Astrocyte (in vitro differentiated cells and primary cell): ENCODE measurements around the gene CAPN6. TPM values are rescaled to one million over a fixed set of nuclear protein-coding genes. Genes with fewer than 3 reads are reported as not detected.
A peak's percentile ranks its signal among the peaks of the same experiment; 100 is the strongest.

Source experiments
- DNase-seq: peaks from one replicate; pipeline ENCODE4 v3.0.0-alpha.2; 2010; ENCODE audit warnings: low read depth
- FAIRE-seq: peaks from 2 replicates; lab custom pipeline; 2011; peaks lifted over from hg19 to GRCh38; lab: Jason Lieb, UNC
- H2AFZ ChIP-seq: 2 replicates; pipeline ENCODE4 v1.6.0; 2012; ENCODE audit warnings: low read depth, low read length, inconsistent platforms
- H3K27ac ChIP-seq: 2 replicates; pipeline ENCODE4 v1.5.1; 2011; ENCODE audit warnings: low read depth, low read length, inconsistent platforms
- H3K27me3 ChIP-seq: 2 replicates; pipeline ENCODE4 v1.6.0; 2011; ENCODE audit warnings: low read length, inconsistent platforms; ENCODE audit not compliant: insufficient read depth
- H3K36me3 ChIP-seq: 2 replicates; pipeline ENCODE4 v1.5.1; 2011; ENCODE audit warnings: low read length, inconsistent platforms; ENCODE audit not compliant: insufficient read depth
- H3K4me1 ChIP-seq: 2 replicates; pipeline ENCODE4 v1.5.1; 2011; ENCODE audit warnings: low read length, inconsistent platforms; ENCODE audit not compliant: insufficient read depth
- H3K4me2 ChIP-seq: 2 replicates; pipeline ENCODE4 v1.6.0; 2012; ENCODE audit warnings: low read length, inconsistent platforms
- H3K4me3 ChIP-seq: 2 replicates; pipeline ENCODE4 v1.5.1; 2011; ENCODE audit warnings: low read depth, mild to moderate bottlenecking, low read length, inconsistent platforms; ENCODE audit not compliant: insufficient read depth
- H3K79me2 ChIP-seq: 2 replicates; pipeline ENCODE4 v1.6.0; 2012; ENCODE audit warnings: mild to moderate bottlenecking, low read length, inconsistent platforms; ENCODE audit not compliant: insufficient read depth
- H3K9ac ChIP-seq: 2 replicates; pipeline ENCODE4 v1.6.0; 2012; ENCODE audit warnings: mild to moderate bottlenecking, low read length, inconsistent platforms
- H3K9me3 ChIP-seq: 2 replicates; pipeline ENCODE4 v1.5.1; 2012; ENCODE audit warnings: low read depth, mild to moderate bottlenecking, low read length, inconsistent platforms; ENCODE audit not compliant: insufficient read depth
- H4K20me1 ChIP-seq: 2 replicates; pipeline ENCODE4 v1.6.0; 2012; ENCODE audit warnings: low read length, inconsistent platforms; ENCODE audit not compliant: insufficient read depth
- H3K27ac Mint-ChIP-seq: one replicate; pipeline ENCODE4 v1.8.0; 2021; ENCODE audit warnings: mild to moderate bottlenecking, mixed read lengths; ENCODE audit not compliant: unreplicated experiment
- H3K27me3 Mint-ChIP-seq: one replicate; pipeline ENCODE4 v1.8.0; 2021; ENCODE audit warnings: low read depth, mixed read lengths; ENCODE audit not compliant: unreplicated experiment
- H3K36me3 Mint-ChIP-seq: one replicate; pipeline ENCODE4 v1.8.0; 2021; ENCODE audit warnings: low read depth, mixed read lengths; ENCODE audit not compliant: unreplicated experiment
- H3K4me1 Mint-ChIP-seq: one replicate; pipeline ENCODE4 v1.8.0; 2021; ENCODE audit warnings: low read depth, mixed read lengths; ENCODE audit not compliant: unreplicated experiment
- H3K4me3 Mint-ChIP-seq: one replicate; pipeline ENCODE4 v1.8.0; 2021; ENCODE audit warnings: mild to moderate bottlenecking, moderate library complexity, mixed read lengths; ENCODE audit not compliant: unreplicated experiment
- H3K9me3 Mint-ChIP-seq: one replicate; pipeline ENCODE4 v1.8.0; 2021; ENCODE audit warnings: mild to moderate bottlenecking, mixed read lengths; ENCODE audit not compliant: unreplicated experiment
- EZH2 ChIP-seq: IDR thresholded peaks from 2 replicates; pipeline ENCODE4 v1.6.1; 2012; ENCODE audit warnings: mild to moderate bottlenecking, low read length, inconsistent platforms; ENCODE audit not compliant: insufficient read depth
- total RNA-seq: library from RNA; stranded (reverse); gene quantifications from 2 replicates; pipeline ENCODE4 v1.2.1, GENCODE V29; 2021
- TF ChIP-seq, protein P1 (sequence below): IDR thresholded peaks from 2 replicates; pipeline ENCODE4 v1.5.1; 2011; ENCODE audit warnings: low read depth, mild to moderate bottlenecking, inconsistent platforms, low read length, moderate library complexity; ENCODE audit not compliant: insufficient read depth

CAPN6 gene
- total RNA-seq, 1 donor from 2014 or later, result 9.4 TPM

DNA sequence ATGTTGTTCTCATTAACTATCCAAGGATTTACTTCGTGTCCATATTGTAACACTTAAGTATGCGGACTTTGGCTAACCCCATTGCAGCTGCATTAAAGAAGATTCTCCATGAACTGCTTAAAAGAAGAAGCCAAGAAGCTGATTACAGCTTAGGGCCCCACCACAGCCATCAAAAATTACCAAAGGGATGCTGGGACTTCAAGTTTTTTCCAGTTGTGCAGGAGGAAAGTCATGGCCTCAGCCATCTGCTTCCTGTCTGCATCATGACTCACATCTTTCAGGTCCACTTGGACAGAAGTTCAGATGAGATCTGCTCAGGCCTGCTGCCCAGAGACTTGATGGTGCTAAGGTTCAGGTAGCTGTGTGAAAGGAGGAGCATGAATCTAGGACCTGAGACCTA is 38.8 kb upstream of the CAPN6 start:
- Histone ChIP-seq H3K36me3 (no peaks in the 10 kb centered on the region), H3K4me3 (no peak overlapping the region), H4K20me1 (no peaks in the 10 kb centered on the region), H2AFZ (no peak overlapping the region), H3K4me1 (no peaks in the 10 kb centered on the region), H3K4me2 (no peak overlapping the region), H3K9ac (no peak overlapping the region), H3K9me3 (no peaks in the 10 kb centered on the region), H3K79me2 (no peaks in the 10 kb centered on the region), H3K27me3 (no peaks in the 10 kb centered on the region), H3K27ac (no peak overlapping the region)
- H3K4me1 Mint-ChIP-seq, result no peaks in the 10 kb centered on the region
- H3K27me3 Mint-ChIP-seq, result no peaks in the 10 kb centered on the region
- no peak overlapping the region for H3K4me3 Mint-ChIP-seq
- no peaks in the 10 kb centered on the region for H3K9me3 Mint-ChIP-seq
- FAIRE-seq (peak; percentile 76), DNase-seq (no peak)
- TF ChIP-seq EZH2, result no peak
- TF ChIP-seq, protein P1, sequence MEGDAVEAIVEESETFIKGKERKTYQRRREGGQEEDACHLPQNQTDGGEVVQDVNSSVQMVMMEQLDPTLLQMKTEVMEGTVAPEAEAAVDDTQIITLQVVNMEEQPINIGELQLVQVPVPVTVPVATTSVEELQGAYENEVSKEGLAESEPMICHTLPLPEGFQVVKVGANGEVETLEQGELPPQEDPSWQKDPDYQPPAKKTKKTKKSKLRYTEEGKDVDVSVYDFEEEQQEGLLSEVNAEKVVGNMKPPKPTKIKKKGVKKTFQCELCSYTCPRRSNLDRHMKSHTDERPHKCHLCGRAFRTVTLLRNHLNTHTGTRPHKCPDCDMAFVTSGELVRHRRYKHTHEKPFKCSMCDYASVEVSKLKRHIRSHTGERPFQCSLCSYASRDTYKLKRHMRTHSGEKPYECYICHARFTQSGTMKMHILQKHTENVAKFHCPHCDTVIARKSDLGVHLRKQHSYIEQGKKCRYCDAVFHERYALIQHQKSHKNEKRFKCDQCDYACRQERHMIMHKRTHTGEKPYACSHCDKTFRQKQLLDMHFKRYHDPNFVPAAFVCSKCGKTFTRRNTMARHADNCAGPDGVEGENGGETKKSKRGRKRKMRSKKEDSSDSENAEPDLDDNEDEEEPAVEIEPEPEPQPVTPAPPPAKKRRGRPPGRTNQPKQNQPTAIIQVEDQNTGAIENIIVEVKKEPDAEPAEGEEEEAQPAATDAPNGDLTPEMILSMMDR, result no peak
- no peaks in the 10 kb centered on the region for H3K36me3 Mint-ChIP-seq
- H3K27ac Mint-ChIP-seq, result no peak overlapping the region

GRCh38 chrX:111308039-111308438 is 37.8 kb upstream of the CAPN6 start:
- Histone ChIP-seq H3K9ac (no peak overlapping the region), H3K4me2 (no peak overlapping the region), H2AFZ (no peak overlapping the region), H3K79me2 (no peaks in the 10 kb centered on the region), H4K20me1 (no peaks in the 10 kb centered on the region), H3K36me3 (no peaks in the 10 kb centered on the region), H3K27me3 (no peaks in the 10 kb centered on the region), H3K4me1 (no peaks in the 10 kb centered on the region), H3K9me3 (no peaks in the 10 kb centered on the region), H3K27ac (no peak overlapping the region), H3K4me3 (no peak overlapping the region)
- Mint-ChIP-seq H3K9me3 (no peaks in the 10 kb centered on the region), H3K27ac (no peak overlapping the region), H3K27me3 (no peaks in the 10 kb centered on the region), H3K36me3 (no peaks in the 10 kb centered on the region), H3K4me3 (no peak overlapping the region), H3K4me1 (no peaks in the 10 kb centered on the region)
- FAIRE-seq, result peak; percentile 97
- DNase-seq, result no peak
- TF ChIP-seq EZH2, result no peak
- TF ChIP-seq, protein P1, result no peak

- no peaks in the 10 kb centered on the region for H3K36me3 ChIP-seq
- Mint-ChIP-seq H3K4me1 (no peaks in the 10 kb centered on the region), H3K4me3 (no peak overlapping the region), H3K27ac (no peak overlapping the region), H3K9me3 (no peaks in the 10 kb centered on the region), H3K36me3 (no peaks in the 10 kb centered on the region), H3K27me3 (no peaks in the 10 kb centered on the region)
- H3K4me1 ChIP-seq, result no peaks in the 10 kb centered on the region
- no peak overlapping the region for H2AFZ ChIP-seq
- no peak overlapping the region for H3K4me2 ChIP-seq
- H3K27ac ChIP-seq, result no peak overlapping the region
- no peaks in the 10 kb centered on the region for H3K27me3 ChIP-seq
- no peak for DNase-seq
- H4K20me1 ChIP-seq, result no peaks in the 10 kb centered on the region
- H3K9ac ChIP-seq, result no peak overlapping the region
- TF ChIP-seq EZH2, result no peak
- TF ChIP-seq, protein P1, result no peak
- no peaks in the 10 kb centered on the region for H3K9me3 ChIP-seq
- no peaks in the 10 kb centered on the region for H3K79me2 ChIP-seq
- FAIRE-seq, result no peak
- no peak overlapping the region for H3K4me3 ChIP-seq
These were observed 32.0 kb upstream of the CAPN6 start for GRCh38 chrX:111302284-111302683.
